GM21825 (cell line): ENCODE results near the gene NTS.

ENCODE experiments used
- ATAC-seq: cut with Tn5 transposase; IDR thresholded peaks from one replicate; pipeline ENCODE4 v1.9.1; 2021; ENCODE audit warnings: mild to moderate bottlenecking, moderate library complexity; ENCODE audit not compliant: unreplicated experiment

Gene NTS

GRCh38 chr12:85920324-85920947 is 46.3 kb downstream of the NTS start:
- peak; percentile 69 for ATAC-seq

DNA sequence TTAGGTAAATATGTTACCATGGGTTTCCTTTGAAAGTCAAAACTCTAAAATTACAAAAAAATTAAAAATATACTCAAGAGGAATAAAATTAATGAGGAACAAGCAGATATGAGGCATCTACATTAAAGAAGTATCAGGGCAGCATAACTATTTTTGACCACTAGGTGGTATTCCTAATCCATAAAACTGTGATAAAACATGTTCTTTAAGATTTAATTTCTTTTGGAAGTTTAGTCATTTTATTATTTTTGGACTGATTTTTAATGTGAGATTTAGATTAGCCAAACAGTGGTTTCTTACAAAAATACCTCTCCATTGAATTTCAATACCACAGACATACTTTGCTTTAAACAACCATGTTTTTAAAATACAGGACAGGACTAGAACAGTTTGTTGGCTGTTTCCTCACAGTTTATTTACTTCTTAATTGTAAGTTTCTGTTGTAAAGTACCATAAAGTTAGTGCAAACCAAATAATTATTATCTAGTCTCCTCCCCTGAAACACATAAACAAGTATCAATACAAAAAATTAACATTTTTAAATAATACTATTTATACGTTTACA is 49.8 kb downstream of the NTS start:
- ATAC-seq, result no peak

DNA sequence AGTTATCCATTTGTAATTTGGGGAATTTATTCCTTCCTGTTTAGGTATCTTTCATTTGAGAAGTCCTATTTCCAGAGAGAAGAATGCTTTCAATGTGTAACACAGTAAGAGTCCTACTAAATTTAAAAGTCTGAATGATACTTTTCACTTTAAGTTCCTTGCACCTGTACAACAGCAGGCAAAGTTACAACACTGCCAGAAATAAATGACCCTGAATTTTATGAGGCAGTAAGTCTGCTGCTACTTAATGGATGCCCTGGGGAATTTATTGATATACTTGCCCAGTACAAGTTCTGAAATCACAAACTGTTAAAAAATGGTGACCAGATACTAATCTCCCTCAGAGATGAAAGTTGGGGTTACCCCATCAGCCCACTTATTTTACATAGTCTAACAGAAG is 53.1 kb downstream of the NTS start:
- ATAC-seq, result no peak
